ENCODE results near the gene ARHGEF4.

DNA sequence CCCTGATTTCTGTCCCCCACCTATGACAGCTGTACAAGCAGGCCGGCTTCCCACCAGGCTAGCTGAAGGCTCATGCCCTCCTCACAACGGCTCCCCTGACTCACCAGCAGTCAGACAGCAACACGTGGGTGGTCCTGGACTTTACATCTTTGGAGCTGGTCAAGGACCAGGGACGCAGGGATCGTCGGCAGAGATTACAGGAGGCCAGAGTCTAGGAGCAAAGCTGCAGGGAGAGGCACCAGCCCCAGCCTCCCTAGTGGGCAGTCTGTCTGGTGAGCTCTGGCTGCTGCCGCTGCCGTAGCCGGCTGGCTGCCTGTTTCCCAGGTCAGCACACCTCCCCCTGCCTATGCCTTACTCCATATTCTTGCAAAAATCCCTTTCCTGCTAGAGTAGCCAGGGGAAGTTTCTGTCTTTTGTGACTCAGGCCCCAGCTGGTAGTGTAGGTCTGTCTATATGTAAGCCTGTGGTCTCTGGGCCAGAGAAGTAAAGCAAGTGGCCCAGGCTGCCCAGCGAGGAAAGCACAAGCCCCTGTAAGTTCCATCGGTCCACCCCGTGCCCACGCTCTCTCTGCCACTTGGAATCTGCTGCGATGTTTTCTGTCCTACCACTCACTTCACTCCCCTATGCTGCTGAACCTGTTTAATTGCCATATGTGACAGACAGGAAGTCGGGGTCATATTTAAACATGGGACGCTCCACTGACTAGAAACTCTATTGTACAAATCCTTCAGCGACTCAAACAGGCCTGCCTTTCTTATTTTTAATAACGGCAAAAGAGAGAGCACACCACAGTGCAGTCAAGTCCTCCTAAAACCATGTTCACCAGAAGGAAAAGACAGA, 2.4 kb upstream of the ARHGEF4 start:
- TF ChIP-seq, protein P1, sequence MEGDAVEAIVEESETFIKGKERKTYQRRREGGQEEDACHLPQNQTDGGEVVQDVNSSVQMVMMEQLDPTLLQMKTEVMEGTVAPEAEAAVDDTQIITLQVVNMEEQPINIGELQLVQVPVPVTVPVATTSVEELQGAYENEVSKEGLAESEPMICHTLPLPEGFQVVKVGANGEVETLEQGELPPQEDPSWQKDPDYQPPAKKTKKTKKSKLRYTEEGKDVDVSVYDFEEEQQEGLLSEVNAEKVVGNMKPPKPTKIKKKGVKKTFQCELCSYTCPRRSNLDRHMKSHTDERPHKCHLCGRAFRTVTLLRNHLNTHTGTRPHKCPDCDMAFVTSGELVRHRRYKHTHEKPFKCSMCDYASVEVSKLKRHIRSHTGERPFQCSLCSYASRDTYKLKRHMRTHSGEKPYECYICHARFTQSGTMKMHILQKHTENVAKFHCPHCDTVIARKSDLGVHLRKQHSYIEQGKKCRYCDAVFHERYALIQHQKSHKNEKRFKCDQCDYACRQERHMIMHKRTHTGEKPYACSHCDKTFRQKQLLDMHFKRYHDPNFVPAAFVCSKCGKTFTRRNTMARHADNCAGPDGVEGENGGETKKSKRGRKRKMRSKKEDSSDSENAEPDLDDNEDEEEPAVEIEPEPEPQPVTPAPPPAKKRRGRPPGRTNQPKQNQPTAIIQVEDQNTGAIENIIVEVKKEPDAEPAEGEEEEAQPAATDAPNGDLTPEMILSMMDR (conservative IDR thresholded peaks at IDR 0.05; ENCODE audit: low read length) = no peak
- TF ChIP-seq EZH2phosphoT487 (IDR thresholded peaks at IDR 0.05; ENCODE audit: borderline replicate concordance) = no peak

Measured in Loucy (cell line).